NCI-H748 treated with DMSO at 0.1 percent for 48 hours (cell line): ENCODE measurements around the gene ZFHX3.

ENCODE experiments used
- DNase-seq: peaks from one replicate; lab custom pipeline; 2025; lab: John Stamatoyannopoulos, UW

The ZFHX3 gene

DNA sequence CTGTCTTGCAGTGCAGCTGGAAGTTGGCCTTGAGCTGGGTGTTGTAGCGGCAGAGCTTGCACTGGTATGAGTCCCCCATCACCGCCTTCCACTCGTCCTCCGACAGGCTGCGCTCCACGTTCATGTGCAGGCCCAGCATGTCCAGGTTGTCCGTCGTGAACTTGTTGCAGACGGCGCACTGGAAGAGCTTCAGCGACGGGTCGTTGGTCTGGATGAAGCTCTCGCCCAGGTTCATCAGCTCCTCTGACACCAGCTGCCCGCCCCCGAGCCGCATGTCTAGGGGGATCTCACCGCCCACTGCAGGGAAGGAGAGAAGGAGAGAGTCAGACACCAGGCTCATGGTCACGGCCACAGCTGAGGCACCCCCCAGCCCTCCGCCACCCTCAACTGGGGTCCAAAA, 97.3 kb downstream of the ZFHX3 start:
- DNase-seq: no peak

DNA sequence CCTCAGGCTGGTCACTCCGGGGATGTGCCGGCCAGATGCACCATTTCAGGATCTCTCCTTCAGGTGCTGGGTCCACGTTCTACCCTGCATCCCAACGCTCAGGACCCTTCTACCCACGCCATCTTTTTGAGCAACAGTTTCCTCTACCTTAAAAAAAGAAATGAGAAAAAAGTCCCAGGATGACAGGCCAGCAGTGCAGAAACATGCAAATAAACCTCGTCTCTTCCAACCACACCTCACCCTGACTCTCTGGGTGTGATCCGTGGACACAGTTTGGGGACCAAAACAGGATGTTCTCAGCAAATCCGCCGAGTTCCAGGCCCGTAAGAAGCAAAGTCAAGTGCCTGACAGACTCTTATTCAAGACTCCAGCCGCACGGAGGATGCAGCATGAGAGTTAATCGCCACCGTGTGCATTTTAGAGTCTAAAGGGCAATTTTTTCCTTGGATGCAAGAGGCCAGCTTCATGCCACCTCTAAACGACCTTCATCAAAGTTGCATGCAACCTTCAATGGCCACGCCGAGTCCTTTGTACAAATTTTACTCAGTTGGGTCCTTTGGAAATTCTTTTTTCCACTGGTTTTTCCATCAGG, 99.6 kb downstream of the ZFHX3 start:
- no peak for DNase-seq

DNA sequence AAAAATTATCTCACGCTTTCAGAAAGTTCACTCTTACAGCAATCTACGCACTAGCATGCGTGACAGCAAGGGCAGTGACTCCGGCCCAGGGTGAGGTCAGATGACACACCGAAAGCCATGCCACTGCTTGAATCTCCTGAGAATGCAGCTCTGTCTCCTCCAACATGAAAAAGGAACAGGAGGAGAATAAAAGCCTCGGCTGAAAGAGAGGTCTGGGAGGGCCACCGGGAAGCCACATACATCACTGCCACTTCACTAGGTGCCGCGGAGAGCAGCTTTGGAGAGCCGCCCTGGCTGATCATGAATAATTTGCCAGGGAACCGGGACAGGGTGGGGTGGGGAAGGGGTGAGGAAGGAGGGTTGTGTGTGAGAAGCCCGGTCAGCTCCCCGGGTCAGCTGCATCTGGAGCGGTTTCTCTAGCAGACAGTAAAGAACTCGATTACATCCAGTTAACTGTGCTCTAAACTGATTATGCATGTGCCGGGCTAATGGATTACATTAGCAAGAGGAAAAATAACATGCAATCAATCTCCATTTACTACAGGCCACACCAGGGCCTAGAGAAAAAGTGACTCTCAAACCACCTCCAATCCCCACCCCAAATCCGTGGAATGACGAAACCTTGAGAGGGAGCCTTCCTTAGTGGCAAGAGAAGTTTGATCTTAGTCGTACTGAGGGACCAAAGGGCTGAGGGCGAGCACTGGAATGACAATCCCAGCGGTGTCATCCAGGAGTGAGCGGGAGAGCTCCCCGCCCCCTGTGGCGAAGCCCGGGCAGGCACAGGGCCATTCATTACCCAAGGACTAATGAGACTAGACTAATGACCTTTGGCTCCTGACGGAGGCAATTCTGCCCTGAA, 100.3 kb downstream of the ZFHX3 start:
- no peak for DNase-seq

DNA sequence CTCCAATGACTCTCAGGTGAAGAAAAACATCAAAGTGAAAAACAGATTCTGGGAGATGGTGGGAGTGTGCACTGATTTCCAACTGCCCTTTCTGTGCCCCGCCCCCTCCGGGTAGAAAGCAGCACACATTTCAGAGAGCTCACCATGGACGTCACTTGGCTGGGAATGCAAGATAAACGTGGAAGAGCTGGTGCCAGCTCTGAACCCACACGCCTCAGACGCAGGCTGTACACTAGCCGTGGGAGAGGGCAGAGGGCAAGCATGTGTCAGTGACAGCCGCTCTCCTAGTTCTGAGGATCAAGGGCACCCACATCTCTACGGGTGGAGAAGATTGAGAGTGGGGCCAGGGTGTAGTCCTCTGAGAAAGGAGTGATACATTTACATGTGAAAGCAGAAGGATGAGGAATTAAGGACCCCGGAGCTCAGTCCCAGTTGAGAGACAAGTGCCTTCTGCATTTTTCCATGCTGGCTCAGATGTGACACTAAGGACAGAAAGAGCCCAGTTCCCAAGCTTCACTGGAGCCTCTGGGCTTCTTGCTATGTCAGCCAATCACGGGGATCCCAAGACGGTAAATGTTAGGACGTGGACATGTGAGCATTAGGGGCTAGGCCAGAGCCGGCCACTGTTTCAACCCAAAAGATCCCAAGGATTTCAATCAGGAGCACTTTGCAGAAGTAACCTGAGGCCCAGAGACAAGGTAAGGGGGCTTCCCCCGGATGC, 101.3 kb downstream of the ZFHX3 start:
- no peak for DNase-seq

DNA sequence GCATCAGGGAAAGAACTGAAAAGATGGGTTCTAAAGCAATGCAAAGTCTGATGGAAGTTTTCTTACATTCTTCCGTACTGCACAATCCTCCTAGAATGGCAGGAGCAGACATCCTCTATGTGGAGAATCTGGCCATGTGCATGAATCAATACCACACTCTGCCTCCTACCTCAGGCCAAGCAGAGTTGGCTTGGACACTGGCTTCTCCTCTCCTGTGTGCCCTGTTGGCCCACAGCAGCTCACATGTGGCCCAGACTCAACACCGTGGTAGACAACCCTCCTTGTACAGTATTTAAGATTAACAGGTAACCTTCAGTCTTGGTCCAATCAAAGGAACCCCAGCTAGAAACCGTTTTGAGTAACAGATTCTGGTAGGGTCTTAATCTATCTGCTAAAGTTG, 101.9 kb downstream of the ZFHX3 start:
- no peak for DNase-seq

DNA sequence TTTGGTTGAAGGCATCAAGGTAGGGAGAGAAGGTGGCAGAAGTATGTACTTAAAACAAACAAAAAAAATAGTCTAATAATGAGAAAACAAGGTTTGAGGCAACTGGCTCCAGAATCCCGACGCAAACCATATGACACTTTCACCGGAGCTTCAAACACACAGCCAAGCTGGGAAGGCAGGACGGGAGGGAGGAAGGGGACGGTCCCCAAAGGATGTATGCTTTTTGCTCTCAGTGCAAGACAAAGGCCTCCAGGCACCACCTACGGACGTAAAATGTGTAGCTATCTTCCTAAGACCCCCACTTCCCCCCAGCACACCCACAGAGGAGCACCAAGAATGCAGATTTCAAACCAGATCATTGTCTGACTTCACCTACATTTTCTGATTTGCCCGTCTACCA, 102.3 kb downstream of the ZFHX3 start:
- no peak for DNase-seq

DNA sequence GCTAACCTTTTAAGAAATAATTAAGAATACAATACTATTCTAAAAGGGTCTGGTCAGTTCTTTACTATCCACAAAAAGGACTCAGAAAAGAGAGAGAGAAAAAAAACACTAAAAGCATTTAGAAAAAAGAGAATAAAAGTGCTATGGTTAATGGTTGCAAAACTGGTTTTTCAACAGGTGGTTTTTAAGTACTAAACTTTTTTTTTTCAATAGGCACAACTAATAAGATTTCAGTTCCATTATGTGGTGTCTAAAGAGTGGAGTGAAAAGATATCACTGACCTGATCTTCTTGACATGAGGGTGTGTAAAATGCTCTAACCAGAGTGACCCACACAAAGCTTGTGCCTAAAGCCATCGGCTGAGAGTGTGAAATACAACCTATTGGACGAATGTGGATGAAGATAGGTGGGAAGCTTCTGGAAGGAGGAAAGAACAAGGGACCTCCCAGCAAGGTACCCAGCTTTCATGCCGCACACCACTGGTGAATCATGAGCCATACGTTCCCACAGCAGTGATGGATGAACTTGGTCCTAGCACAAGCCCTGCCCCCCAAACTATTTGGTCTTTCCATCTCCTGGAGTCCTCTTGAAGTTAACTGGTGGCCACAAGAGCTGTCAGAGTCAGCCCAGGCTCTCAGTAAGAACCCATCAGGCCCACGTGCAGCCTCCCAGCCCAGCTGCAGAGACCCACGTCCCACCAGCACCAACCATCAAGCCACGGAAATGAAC, 103.0 kb downstream of the ZFHX3 start:
- DNase-seq: no peak

DNA sequence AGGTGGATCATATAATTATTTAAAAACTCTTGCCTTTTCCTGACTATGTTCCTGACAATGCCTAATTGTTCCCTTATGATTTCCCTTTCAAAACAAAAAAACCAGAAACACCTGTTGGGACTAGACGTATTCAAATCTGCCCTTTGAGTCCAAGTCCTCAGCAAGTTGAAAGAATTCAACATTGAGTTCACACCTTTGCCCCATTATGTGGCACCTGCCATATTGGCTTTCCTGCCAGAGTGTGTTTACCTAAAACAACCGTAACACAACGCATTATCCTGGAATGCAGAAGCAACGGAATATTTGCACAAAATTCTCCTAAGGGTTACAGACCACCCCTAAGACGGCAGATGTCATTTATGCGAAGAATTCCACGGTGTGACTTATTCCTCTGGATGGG, 105.9 kb downstream of the ZFHX3 start:
- DNase-seq: no peak

DNA sequence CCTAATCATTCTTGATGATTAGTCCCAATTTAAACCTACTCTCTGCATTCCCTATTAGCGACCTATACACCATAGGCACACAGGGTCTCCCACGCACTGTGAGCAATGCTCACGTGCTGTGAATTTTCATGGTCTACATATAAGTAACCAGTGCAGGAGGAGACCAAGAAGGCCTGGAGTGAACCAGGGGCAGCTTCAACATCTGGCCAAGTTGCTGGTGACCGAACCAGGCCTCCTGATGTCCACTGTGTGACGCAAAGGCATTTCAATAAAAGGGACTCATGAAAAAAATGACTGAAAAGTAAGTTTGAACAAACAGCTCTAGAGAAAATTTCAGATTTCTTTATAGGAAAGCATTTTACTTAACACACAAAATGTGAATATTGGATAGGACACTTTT, 107.0 kb downstream of the ZFHX3 start:
- DNase-seq: no peak

DNA sequence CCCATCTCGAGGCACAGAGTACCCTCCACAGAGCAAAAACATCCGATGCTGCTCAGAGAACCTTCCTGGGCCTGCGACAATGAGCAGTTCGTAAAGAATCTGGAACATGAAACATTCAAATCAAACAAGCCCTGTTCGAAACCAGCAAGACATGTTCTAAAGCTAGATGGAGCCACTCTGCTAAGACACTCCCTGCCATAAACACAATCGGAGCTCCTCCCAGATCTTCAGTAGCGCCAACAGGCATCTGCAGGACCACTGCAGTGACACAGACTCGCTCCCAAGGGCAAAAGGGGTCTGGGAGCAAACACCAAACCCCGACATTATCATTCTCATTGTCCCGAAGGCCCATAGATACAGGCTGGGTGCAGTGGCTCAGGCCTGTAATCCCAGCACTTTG, 108.7 kb downstream of the ZFHX3 start:
- no peak for DNase-seq

DNA sequence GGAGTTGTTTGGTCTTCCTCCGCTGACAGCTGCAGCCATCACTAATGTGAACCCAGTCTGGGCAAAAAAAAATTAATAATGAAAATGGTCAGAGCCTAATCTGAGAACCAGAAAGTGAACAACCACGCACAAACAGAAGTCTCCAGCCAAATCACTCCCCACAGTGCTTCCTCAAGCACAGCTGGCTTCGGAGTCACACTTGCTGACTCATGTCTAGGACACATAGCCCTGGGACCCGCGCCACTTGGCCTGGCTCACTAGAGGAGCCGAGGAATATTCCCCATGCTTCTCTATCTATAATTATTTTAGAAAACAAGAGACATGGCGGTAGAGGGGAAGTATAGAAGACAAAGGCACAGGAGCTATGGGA, 109.1 kb downstream of the ZFHX3 start:
- DNase-seq: no peak

DNA sequence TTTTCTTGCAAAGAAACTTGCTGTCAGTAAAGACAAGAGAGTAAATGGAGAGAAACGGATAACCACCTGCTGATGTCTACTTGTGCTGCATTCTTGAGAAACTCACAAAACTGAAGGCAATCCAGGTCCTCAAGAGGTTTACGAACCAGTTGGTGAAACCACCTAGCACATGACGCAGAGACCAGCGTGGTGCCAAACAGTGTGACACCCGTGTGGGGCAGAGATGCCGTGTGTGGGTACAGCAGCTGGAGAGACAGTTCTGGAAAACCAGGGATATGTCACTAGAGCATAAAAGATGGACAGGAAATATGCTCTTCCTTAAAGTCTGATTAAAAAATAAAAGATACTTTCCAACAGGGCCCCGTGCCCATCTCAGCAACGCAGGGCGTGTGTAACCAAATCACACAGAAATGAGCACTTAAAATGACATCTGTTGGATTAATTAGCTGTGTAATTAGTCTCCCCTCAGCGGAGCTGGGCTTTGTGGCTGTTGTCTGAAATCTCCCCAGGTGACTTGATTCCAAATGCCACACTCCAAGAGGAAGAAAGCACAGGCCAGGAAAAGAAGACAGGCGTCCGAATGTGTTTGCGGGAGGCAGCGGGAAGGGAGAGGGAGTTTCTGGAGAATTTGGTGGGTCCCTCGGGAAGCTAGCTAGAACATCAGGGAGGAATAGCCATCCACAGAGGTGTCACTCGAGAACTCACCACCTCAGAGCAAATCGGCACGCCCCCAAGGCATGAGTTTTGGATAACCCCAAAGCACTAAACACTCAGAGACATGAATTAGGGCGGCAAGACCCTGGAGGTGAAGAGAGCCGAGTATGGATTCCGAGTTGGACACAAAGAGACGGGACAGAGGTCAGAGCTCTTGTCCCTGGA, 109.8 kb downstream of the ZFHX3 start:
- no peak for DNase-seq

DNA sequence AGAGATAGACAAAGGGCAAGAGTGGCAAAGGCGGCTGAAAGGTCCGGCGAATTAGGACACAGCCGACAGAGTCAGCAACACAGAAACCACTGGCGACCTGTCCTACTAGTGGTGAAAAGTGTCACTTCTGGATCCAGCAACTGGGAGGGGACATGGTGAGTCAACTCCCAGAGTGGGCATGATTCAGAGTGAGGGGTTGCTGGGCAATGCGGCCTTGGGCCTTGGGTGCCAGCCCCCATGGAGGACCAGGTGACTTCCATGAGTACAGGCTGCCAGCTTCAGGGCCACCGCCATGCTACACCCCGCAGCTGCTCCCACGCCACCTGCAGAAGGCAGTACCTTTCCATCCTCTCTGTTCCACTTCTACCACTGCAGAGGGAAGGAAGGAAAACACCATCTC, 110.6 kb downstream of the ZFHX3 start:
- DNase-seq: no peak

DNA sequence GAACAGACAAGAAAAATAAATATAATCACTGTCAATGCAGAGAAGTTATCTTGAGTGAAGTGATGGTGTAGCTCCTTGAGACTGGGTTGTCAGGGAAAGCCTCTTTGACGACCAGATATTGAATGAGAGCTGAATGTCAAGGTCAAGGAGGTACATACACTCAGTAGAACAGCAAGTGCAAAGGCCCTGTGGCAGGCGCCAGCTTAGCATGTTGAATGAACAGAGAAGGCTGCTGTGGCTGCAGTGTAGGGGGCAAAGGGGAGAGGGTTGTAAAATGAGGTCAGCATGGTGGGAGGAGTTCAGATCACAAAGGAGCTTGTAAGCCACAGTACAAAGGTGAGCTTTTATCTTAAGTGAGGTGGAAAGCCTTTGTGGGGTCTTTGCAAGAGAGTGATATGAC, 111.5 kb downstream of the ZFHX3 start:
- DNase-seq: no peak

DNA sequence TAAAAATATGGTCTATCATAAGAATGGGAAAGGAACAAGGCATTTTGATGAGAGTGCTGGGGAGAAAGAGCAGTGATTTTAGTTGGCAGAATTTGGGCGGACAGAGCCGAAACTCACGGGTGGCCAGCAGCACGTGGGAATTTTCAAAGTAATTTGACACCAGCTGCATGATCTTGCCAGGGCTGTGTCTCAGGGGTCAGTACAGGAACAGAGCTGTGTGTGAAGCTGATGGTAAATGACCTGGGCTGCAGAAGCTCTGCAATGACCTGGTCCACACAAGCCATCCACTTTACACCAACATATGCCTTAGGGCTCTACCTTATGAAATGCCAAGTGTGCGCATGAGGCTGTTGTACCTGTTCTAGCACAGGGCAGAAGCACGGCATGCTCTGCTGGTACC, 112.0 kb downstream of the ZFHX3 start:
- no peak for DNase-seq

DNA sequence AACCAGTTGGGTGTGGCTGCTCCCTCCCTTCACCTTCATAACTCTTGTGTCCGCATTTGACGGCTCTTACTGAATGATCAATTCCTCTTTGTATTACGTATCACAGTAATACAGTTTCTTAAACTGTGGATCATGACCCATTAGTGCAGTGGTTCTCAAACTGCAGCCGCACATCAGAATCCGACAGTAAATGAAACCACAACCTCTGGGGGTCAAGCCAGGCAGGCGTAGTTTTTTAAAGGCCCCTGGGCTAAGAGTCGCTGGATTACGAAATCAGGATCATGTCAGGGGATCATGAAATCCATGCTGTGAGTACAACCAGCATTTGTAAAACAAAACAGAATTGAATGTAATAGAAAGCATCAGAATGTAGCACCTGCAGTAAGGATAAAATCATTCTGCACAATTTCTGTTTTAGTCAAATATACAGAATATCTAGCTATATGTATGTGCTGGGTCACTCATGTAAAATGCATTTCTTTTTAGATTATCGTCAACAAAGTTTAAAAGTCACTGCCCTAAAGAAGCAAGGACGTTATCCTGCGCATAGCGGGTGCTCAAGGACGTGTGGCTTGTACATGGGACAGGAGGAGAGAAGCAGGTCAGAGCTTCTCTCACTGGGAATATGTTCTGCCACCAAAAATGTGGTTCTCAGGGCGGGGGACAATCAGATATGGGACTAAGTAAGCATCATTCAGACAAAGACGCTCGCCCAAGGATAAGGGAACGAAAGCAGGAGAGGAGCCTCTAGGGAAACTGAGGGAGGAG, 113.1 kb downstream of the ZFHX3 start:
- no peak for DNase-seq

DNA sequence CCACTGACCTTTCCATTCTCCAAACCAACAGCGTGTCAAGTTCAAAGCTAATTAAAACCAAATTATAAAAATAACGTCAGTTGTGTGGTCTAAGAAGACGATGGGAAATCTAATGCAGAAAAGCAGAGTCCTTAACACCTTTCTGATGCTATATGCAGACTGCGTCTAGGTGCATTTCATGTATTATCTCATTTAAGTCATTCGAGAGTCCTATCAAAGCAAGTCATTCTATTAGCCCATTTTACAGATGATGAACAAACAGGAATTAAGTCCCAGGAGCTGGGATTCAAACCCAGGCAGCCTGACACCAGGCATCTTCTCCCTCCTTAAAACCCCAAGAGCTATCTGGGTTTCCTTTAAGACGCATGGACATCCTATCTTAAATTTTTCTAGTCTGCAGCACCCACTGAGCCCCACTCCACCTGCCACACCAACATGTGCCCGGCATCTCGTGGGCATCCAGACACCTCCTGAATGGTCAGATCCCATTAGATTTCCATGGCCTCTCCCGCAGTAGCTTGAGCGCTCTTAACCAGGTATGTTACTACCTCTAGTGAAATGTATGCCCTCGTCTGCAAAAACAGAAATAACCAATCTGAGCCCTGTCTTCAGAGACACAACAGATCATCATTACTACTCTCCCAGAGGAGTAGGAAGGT, 115.1 kb downstream of the ZFHX3 start:
- no peak for DNase-seq

DNA sequence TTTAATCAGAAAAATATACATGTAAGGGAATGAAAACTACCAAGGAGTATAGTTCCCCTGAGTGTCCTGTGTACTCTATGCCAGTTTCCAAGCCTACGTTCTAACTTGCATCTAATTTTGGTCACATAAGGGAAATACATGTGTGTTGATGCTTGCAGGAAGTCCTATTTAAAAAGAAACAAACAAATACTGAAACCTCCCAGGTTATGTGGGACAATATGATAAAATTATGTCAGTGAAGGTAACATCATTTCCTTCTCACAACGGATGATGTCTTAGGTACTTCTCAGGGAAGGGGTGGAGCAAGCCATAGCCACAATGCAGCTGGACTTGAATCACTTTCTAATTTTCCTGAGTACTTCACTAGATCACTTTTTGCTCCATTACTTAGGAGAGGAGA, 115.9 kb downstream of the ZFHX3 start:
- no peak for DNase-seq

DNA sequence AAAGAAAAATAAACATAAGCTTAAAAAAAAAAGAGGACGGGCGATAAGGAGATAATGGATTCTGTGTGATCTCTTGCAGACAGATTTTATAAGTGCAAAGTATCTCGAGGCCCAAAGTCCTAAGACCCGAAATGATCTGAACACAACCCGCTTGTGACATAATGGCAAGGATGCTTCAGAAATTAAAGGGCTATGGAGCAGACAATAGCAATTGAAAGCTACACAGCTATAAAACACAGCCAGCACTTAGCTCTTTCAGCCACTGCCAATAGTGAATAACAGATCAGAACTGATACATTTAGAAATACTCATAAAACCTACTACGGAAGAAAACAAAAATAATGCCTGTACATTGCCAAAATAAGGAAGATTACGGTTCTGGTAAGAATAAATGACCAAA, 117.5 kb downstream of the ZFHX3 start:
- DNase-seq: no peak
